Peyer's patch (tissue), 4 donors: ENCODE results near the gene RAB5IF.

ENCODE experiments used
- CTCF ChIP-seq, 6 experiments: fragments of 450-650 bp in 4 of 6; fragments of 200-600 bp in 2 of 6; sonication (generic) in 1 of 6; IDR thresholded peaks; one replicate each; pipeline ENCODE4 v1.5.1; 2017 to 2019; ENCODE audit warnings: antibody characterized with exemption in 6 of 6, mild to moderate bottlenecking in 3 of 6, moderate library complexity in 1 of 6
- POLR2A ChIP-seq, 2 donors: fragments of 450-650 bp; IDR thresholded peaks; one replicate each; pipeline ENCODE4 v1.5.1; 2017; ENCODE audit warnings: antibody characterized with exemption in 2 of 2, mild to moderate bottlenecking in 2 of 2, moderate library complexity in 2 of 2

GRCh38 chr20:36571564-36572504 is 33.7 kb upstream of the RAB5IF start:
- TF ChIP-seq CTCF (IDR thresholded peaks at IDR 0.05) (no peak), POLR2A (IDR thresholded peaks at IDR 0.05) (no peak)
